IPS-15b (cell line): ENCODE results near the gene OR10J1.

ENCODE experiments used
- H3K27me3 ChIP-seq: one replicate; pipeline ENCODE4 v1.6.1; 2013; ENCODE audit warnings: low read length; ENCODE audit not compliant: control insufficient read depth, insufficient read depth
- H3K36me3 ChIP-seq: one replicate; pipeline ENCODE4 v1.6.1; 2013; ENCODE audit warnings: low read length; ENCODE audit not compliant: control insufficient read depth, insufficient read depth
- H3K4me1 ChIP-seq: one replicate; pipeline ENCODE4 v1.6.1; 2013; ENCODE audit warnings: mild to moderate bottlenecking, low read length; ENCODE audit not compliant: control insufficient read depth, insufficient read depth
- H3K4me3 ChIP-seq: one replicate; pipeline ENCODE4 v1.5.1; 2013; ENCODE audit warnings: low read depth, low read length
- H3K9ac ChIP-seq: one replicate; pipeline ENCODE4 v1.6.1; 2013; ENCODE audit warnings: low read depth, mild to moderate bottlenecking, low read length
- H3K9me3 ChIP-seq: one replicate; pipeline ENCODE4 v1.6.1; 2013; ENCODE audit warnings: mild to moderate bottlenecking, low read length; ENCODE audit not compliant: control insufficient read depth, insufficient read depth

Gene OR10J1

GRCh38 chr1:159439422-159439821, at the start of gene OR10J1:
OR10J1 (plus strand) TSS chr1:159439722; CDS start chr1:159439792, 70 bp downstream.
- H3K36me3 ChIP-seq, result no peaks in the 10 kb centered on the region
- no peak within 1 kb of the TSS for H3K9ac ChIP-seq
- no peak within 1 kb of the TSS for H3K4me3 ChIP-seq
- no peaks in the 10 kb centered on the region for H3K4me1 ChIP-seq
- H3K27me3 ChIP-seq, result no peaks in the 10 kb centered on the region
- no peaks in the 10 kb centered on the region for H3K9me3 ChIP-seq

GRCh38 chr1:159406821-159407220, 32.7 kb upstream of the OR10J1 start:
- Histone ChIP-seq H3K9me3 (no peaks in the 10 kb centered on the region), H3K4me3 (no peak overlapping the region), H3K36me3 (no peaks in the 10 kb centered on the region), H3K4me1 (no peaks in the 10 kb centered on the region), H3K9ac (no peak overlapping the region), H3K27me3 (no peaks in the 10 kb centered on the region)

GRCh38 chr1:159408862-159409400, 30.6 kb upstream of the OR10J1 start:
- no peaks in the 10 kb centered on the region for H3K36me3 ChIP-seq
- no peak overlapping the region for H3K4me3 ChIP-seq
- H3K4me1 ChIP-seq, result no peaks in the 10 kb centered on the region
- H3K9me3 ChIP-seq, result no peaks in the 10 kb centered on the region
- H3K27me3 ChIP-seq, result no peaks in the 10 kb centered on the region
- H3K9ac ChIP-seq, result no peak overlapping the region

GRCh38 chr1:159421821-159422220, 17.7 kb upstream of the OR10J1 start:
- no peaks in the 10 kb centered on the region for H3K27me3 ChIP-seq
- H3K9me3 ChIP-seq, result peaks cover 2% of the 10 kb centered on the region
- H3K36me3 ChIP-seq, result no peaks in the 10 kb centered on the region
- no peak overlapping the region for H3K9ac ChIP-seq
- H3K4me1 ChIP-seq, result no peaks in the 10 kb centered on the region
- no peak overlapping the region for H3K4me3 ChIP-seq

- Histone ChIP-seq H3K9ac (no peak overlapping the region), H3K4me1 (no peaks in the 10 kb centered on the region), H3K36me3 (no peaks in the 10 kb centered on the region), H3K27me3 (no peaks in the 10 kb centered on the region), H3K4me3 (no peak overlapping the region), H3K9me3 (no peaks in the 10 kb centered on the region)
These were observed 11.0 kb upstream of the OR10J1 start for GRCh38 chr1:159428536-159428935.

- Histone ChIP-seq H3K4me1 (no peaks in the 10 kb centered on the region), H3K9ac (no peak overlapping the region), H3K4me3 (no peak overlapping the region), H3K27me3 (no peaks in the 10 kb centered on the region), H3K36me3 (no peaks in the 10 kb centered on the region), H3K9me3 (no peaks in the 10 kb centered on the region)
These were observed 10.3 kb upstream of the OR10J1 start for GRCh38 chr1:159429074-159429861.

- Histone ChIP-seq H3K9ac (no peak overlapping the region), H3K4me1 (no peaks in the 10 kb centered on the region), H3K9me3 (no peaks in the 10 kb centered on the region), H3K36me3 (no peaks in the 10 kb centered on the region), H3K4me3 (no peak overlapping the region), H3K27me3 (no peaks in the 10 kb centered on the region)
These were observed 8.5 kb upstream of the OR10J1 start for GRCh38 chr1:159430985-159431384.

- Histone ChIP-seq H3K36me3 (no peaks in the 10 kb centered on the region), H3K9ac (no peak within 1 kb of the TSS), H3K4me3 (no peak within 1 kb of the TSS), H3K4me1 (no peaks in the 10 kb centered on the region), H3K27me3 (no peaks in the 10 kb centered on the region), H3K9me3 (no peaks in the 10 kb centered on the region)
These were observed 7.6 kb upstream of the OR10J1 start, which contains the start of gene OR10J4 for GRCh38 chr1:159431904-159432303. OR10J4 (plus strand) TSS chr1:159432204.

GRCh38 chr1:159436469-159436868, 3.1 kb upstream of the OR10J1 start:
- Histone ChIP-seq H3K9ac (no peak overlapping the region), H3K9me3 (no peaks in the 10 kb centered on the region), H3K36me3 (no peaks in the 10 kb centered on the region), H3K27me3 (no peaks in the 10 kb centered on the region), H3K4me1 (no peaks in the 10 kb centered on the region), H3K4me3 (no peak overlapping the region)

- Histone ChIP-seq H3K36me3 (no peaks in the 10 kb centered on the region), H3K4me1 (no peaks in the 10 kb centered on the region), H3K9ac (no peak overlapping the region), H3K27me3 (no peaks in the 10 kb centered on the region), H3K4me3 (no peak overlapping the region), H3K9me3 (no peaks in the 10 kb centered on the region)
These were observed 1.8 kb downstream of the OR10J1 start for GRCh38 chr1:159441360-159441759.

- Histone ChIP-seq H3K9me3 (no peaks in the 10 kb centered on the region), H3K4me3 (no peak overlapping the region), H3K27me3 (no peaks in the 10 kb centered on the region), H3K36me3 (no peaks in the 10 kb centered on the region), H3K9ac (no peak overlapping the region), H3K4me1 (no peaks in the 10 kb centered on the region)
These were observed 2.9 kb downstream of the OR10J1 start for GRCh38 chr1:159442428-159442827.

GRCh38 chr1:159443066-159443750, 3.7 kb downstream of the OR10J1 start:
- no peaks in the 10 kb centered on the region for H3K9me3 ChIP-seq

More at GRCh38 chr1:159443066-159443750, 3.7 kb downstream of the OR10J1 start:
- Histone ChIP-seq H3K4me3 (no peak overlapping the region), H3K9ac (no peak overlapping the region), H3K27me3 (no peaks in the 10 kb centered on the region), H3K36me3 (no peaks in the 10 kb centered on the region), H3K4me1 (no peaks in the 10 kb centered on the region)
